Measurements from ENCODE around the gene ZFP91.

The ZFP91 gene

DNA sequence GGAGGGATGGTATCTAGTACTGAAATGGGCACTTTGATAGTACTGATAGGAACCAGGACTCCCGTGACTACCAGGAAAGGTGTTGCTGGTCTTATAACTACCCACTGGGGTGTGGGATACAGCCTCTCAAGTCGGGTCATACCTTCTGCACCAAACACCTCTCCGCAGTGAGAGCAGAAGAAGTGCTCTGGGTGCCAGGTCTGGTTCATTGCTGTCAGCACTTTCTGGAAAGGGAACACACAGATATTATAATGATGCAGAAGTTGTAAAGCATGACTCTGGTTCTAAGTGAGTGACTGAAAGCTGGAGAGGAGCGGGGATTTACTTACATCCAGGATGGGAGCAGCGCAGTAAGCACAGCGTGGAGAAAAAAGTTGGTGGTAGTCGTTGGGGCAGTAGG lies 29.2 kb upstream of the ZFP91 start:
- TF ChIP-seq EZH2phosphoT487 (IDR thresholded peaks at IDR 0.05; ENCODE audit: borderline replicate concordance, low read length), result no peak
- TF ChIP-seq, protein P1, sequence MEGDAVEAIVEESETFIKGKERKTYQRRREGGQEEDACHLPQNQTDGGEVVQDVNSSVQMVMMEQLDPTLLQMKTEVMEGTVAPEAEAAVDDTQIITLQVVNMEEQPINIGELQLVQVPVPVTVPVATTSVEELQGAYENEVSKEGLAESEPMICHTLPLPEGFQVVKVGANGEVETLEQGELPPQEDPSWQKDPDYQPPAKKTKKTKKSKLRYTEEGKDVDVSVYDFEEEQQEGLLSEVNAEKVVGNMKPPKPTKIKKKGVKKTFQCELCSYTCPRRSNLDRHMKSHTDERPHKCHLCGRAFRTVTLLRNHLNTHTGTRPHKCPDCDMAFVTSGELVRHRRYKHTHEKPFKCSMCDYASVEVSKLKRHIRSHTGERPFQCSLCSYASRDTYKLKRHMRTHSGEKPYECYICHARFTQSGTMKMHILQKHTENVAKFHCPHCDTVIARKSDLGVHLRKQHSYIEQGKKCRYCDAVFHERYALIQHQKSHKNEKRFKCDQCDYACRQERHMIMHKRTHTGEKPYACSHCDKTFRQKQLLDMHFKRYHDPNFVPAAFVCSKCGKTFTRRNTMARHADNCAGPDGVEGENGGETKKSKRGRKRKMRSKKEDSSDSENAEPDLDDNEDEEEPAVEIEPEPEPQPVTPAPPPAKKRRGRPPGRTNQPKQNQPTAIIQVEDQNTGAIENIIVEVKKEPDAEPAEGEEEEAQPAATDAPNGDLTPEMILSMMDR (IDR thresholded peaks at IDR 0.05; ENCODE audit: low read depth, low read length, poor library complexity, severe bottlenecking), result no peak
- H3K79me2 ChIP-seq (ENCODE audit: control insufficient read depth, low read length), result no peaks in the 10 kb centered on the region
- no peak overlapping the region for H3K27ac ChIP-seq (ENCODE audit: low read depth, low read length)
- no peak overlapping the region for H3K4me2 ChIP-seq (ENCODE audit: low read length)
- peaks cover 98% of the 10 kb centered on the region for H3K36me3 ChIP-seq (ENCODE audit: control insufficient read depth, low read length)
- no peaks in the 10 kb centered on the region for H4K20me1 ChIP-seq (ENCODE audit: control insufficient read depth, insufficient read depth, low read depth, low read length)
- no peaks in the 10 kb centered on the region for H3K9me2 ChIP-seq (replicated peaks; ENCODE audit: control insufficient read depth, low read length)
- H3K4me1 ChIP-seq (ENCODE audit: control insufficient read depth, low read length), result no peaks in the 10 kb centered on the region
- no peak overlapping the region for H3K4me3 ChIP-seq (ENCODE audit: low read length)
- H3F3A ChIP-seq (ENCODE audit: control insufficient read depth, insufficient read depth), result no peaks in the 10 kb centered on the region
- H3K27me3 ChIP-seq (ENCODE audit: control insufficient read depth, low read length), result no peaks in the 10 kb centered on the region
- no peaks in the 10 kb centered on the region for H3K9me3 ChIP-seq (ENCODE audit: control insufficient read depth, insufficient read depth, low read length)

DNA sequence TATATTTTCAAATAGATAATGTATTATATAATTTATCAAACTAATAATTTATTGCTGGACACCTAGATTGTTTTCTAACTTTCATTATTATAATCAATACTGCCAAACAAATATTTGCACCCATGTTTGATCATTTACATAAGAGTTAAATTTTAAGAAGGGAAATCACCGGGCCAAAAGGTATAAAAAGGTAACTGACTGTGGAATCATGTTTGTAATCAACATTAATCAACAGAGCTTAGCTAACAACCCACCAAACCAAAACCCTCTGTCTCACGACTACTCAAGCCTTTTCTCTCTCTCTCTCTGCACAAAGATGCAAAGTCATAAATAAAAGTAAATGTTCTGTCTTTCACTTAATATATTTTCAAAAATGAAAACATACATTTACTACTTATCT lies 18.0 kb upstream of the ZFP91 start:
- Histone ChIP-seq H3K9me2 (replicated peaks; ENCODE audit: control insufficient read depth, low read length) (no peaks in the 10 kb centered on the region), H3K36me3 (ENCODE audit: control insufficient read depth, low read length) (peaks cover 91% of the 10 kb centered on the region), H3F3A (ENCODE audit: control insufficient read depth, insufficient read depth) (peaks cover 4% of the 10 kb centered on the region), H3K27me3 (ENCODE audit: control insufficient read depth, low read length) (no peaks in the 10 kb centered on the region), H3K79me2 (ENCODE audit: control insufficient read depth, low read length) (peaks cover 92% of the 10 kb centered on the region), H3K9me3 (ENCODE audit: control insufficient read depth, insufficient read depth, low read length) (no peaks in the 10 kb centered on the region), H4K20me1 (ENCODE audit: control insufficient read depth, insufficient read depth, low read depth, low read length) (peaks cover 4% of the 10 kb centered on the region; the same call in 1 of the 2 replicates), H3K4me2 (ENCODE audit: low read length) (no peak overlapping the region), H3K27ac (ENCODE audit: low read depth, low read length) (no peak overlapping the region), H3K4me3 (ENCODE audit: low read length) (no peak overlapping the region), H3K4me1 (ENCODE audit: control insufficient read depth, low read length) (0 out of 2 replicates have a peak, but pooled peaks cover 3% of the 10 kb centered on the region)
- TF ChIP-seq, protein P1 (IDR thresholded peaks at IDR 0.05; ENCODE audit: low read depth, low read length, poor library complexity, severe bottlenecking), result no peak
- no peak for TF ChIP-seq EZH2phosphoT487 (IDR thresholded peaks at IDR 0.05; ENCODE audit: borderline replicate concordance, low read length)

DNA sequence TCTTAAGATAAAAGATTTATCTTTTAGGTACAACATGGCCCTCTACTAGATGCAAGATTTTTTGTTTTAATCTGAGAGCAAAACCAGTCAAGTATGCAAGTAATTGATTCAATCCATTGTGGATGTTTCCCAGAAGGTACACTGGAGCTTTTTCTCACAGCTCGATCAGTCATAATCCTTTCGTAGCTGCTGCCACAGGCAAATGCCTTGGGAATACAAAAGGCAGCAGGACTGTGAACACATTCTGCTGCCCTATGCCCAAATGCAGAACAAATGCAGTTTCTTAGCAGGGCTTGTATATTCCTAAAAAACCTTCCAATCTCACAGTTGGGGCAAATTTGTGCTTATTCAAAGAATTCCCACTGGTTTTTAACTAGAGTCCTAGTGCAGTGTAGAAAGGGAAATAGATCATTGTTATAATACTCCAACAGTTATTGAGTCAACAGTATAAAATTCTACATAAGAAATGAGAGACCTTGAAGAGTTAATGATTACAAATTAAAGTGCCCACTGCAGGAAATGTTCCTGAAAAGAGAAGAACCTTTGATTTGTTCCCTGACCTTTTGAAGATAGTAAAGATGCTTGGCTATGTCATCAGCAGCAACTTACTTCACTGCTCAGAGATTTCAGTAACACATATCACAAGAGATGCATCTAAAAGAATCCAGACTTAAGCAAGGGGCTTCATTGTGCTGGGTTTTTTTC lies 17.3 kb upstream of the ZFP91 start:
- H3K79me2 ChIP-seq (ENCODE audit: control insufficient read depth, low read length), result peaks cover 95% of the 10 kb centered on the region
- peaks cover 92% of the 10 kb centered on the region for H3K36me3 ChIP-seq (ENCODE audit: control insufficient read depth, low read length)
- H3K9me2 ChIP-seq (replicated peaks; ENCODE audit: control insufficient read depth, low read length), result no peaks in the 10 kb centered on the region
- H3K27me3 ChIP-seq (ENCODE audit: control insufficient read depth, low read length), result no peaks in the 10 kb centered on the region
- no peak overlapping the region for H3K4me2 ChIP-seq (ENCODE audit: low read length)
- peaks cover 8% of the 10 kb centered on the region for H4K20me1 ChIP-seq (ENCODE audit: control insufficient read depth, insufficient read depth, low read depth, low read length)
- 0 out of 2 replicates have a peak, but pooled peaks cover 4% of the 10 kb centered on the region for H3K4me1 ChIP-seq (ENCODE audit: control insufficient read depth, low read length)
- H3F3A ChIP-seq (ENCODE audit: control insufficient read depth, insufficient read depth), result peaks cover 4% of the 10 kb centered on the region
- H3K4me3 ChIP-seq (ENCODE audit: low read length), result no peak overlapping the region
- no peaks in the 10 kb centered on the region for H3K9me3 ChIP-seq (ENCODE audit: control insufficient read depth, insufficient read depth, low read length)
- no peak overlapping the region for H3K27ac ChIP-seq (ENCODE audit: low read depth, low read length)
- TF ChIP-seq, protein P1 (IDR thresholded peaks at IDR 0.05; ENCODE audit: low read depth, low read length, poor library complexity, severe bottlenecking), result no peak
- no peak for TF ChIP-seq EZH2phosphoT487 (IDR thresholded peaks at IDR 0.05; ENCODE audit: borderline replicate concordance, low read length)
